Stimulated activated CD8-positive, alpha-beta memory T cell treated with anti-CD3 and anti-CD28 coated beads, Interleukin-12 subunit alpha, Interleukin-12 subunit beta, amount 100 ng/mL, for 1 hour (primary cell): ENCODE data around the gene FAM78B.

Experiments used
- DNase-seq: peaks from one replicate; pipeline ENCODE4 v3.0.0-alpha.2; 2020; ENCODE audit warnings: low read depth

FAM78B gene, protein sequence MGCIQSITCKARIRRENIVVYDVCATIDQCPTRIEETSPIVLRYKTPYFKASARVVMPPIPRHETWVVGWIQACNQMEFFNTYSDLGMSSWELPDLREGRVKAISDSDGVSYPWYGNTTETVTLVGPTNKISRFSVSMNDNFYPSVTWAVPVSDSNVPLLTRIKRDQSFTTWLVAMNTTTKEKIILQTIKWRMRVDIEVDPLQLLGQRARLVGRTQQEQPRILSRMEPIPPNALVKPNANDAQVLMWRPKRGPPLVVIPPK

DNA sequence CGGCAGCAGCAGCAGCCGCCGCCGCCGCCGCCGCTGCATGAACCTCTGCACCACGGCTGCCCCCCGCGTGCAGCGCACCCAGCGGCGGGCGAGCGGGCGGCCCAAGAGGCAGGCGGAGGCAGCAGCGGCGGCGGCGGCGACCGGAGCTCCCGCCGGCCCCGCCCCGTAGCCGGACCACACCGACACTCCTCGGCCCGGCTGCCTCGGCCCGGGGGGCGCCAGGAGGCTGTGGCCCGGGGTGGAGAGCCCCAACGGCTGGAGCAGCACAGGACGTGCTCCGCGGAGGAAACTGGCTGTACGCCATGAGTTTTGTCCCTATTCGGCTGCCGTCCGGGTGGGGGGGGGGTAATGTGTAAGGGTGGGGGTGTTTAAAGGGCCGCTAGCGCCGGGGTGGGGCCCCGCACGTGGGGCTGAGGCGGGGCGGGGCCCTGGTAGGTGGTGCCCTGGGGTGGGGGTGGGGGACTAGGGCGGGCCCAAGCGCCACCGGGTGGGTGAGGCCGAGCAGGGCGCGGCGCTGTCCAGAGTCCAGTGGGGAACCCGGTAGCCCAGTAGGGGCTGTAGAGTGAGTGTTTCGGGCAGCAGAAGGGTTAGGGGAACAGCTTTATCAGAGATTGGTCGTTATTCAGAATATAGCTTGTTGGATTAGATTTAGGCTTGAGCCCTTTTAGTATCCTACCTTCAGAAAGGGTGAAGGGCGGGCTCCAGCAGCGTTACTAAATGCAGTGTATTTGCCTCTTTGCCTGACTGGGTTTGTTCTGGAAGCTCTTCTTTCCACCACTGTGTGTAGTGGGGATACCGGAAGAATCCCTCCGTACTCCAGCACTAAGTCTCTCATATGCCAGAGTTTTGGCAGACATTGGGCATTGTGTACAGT is at the start of gene FAM78B:
FAM78B (minus strand) TSS at position 304 of the 874 bp plus-strand sequence. CDS start 753 bp downstream, outside the sequence.
- no peak for DNase-seq

DNA sequence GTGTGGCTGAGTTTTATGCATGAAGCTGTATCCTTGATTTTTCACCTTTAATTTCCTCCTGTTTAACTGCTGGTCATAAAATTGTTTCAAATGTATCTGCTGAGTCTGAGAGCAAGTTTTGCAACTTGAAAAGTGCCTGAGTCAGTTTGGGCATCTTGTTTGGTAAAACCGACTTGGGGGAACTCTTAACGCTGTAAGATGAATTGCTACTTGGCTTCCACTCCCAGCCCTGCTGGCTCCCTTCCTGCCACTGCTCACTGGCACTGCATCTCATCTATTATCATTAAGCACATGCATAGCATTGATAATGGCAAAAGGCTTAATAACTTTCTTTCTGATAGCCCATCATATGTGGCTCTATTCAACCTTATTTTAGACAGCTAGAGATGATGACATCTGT is 35.7 kb upstream of the FAM78B start:
- DNase-seq: no peak

DNA sequence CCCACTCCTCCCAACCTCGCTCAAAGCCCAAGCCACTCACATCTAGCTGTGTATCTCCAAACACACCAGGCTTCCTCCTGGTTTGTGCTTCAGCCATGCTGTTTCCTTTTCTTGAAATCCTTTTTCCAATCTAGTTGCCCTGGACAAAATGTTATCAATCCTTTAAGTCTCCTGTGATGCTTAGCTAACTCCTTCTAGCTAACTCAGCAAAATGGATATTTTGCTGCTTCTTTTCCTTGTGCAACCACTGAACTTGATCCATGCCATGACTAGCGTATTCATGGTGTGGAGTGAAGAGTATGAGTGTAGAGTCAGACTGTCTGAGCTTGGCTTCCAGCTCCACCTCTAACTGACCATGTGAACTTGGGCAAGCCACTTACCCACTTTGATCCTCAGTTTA is 33.9 kb upstream of the FAM78B start:
- DNase-seq: no peak

DNA sequence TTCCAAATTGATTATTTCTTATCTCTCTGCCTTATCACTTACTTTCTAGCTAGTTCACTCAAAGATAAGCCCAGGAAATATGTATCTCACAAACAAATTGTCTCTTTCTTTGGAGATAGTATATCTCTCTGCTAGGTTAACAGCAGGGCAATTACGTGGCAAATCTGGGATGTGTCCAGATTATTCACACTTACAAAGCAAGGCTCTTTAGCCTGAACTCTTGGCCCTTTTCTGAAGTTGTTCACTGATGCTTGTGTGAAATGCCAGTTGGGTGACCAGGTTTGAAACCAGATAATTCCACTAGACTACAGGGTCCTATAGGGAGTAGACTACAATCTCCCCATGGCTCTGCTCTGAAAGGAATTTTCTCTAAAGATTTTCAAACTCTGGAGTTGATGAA is 30.8 kb upstream of the FAM78B start:
- DNase-seq: no peak

DNA sequence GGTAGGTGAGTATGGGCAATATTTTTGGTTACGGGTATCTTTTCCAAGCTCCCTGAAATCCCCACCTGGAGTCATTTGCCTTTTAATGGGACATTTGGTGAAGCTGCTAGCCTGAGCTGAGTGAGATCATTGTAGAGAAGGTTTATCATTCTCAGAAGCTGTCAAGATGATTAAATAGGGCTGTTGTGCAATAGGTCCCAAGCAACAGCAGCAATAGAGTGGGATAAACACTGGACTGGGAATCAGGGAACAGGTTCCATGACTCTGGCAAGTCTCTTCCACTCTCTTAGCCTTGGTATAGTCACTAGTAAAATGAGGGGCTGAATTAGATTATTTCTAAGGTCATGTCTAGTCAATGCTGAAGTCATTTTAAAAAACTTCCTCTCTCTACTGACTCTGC is 30.3 kb upstream of the FAM78B start:
- no peak for DNase-seq

DNA sequence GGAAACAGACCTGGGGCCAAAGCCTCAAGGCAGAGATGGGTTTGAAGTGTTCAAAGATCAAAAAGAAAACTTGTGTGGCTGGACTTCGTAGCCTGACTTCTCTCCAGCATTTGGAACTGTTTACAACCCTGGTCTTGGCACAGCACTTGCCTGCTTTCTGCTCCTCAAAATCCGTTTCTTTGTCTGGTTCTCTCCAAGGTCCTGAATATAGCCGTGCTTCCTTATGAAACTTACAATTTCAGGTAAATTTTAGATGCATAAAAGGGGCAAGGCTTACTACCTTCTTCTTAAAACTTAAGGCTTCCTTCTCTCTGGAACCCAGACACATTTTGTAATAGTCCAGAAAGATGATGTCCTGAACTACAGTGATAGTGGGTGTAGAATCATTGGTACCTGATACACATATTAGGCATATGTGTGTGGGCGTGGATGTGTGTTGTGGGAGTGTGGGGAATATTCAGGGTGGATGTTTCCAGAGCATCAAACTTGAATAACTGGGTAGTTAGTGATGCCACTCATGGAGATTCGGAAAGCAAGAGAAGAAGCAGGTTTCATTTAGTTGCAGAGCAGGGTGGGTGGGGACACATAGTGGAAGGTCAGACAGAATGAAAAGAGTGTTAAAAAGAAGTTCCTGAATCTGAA is 26.4 kb upstream of the FAM78B start:
- no peak for DNase-seq

DNA sequence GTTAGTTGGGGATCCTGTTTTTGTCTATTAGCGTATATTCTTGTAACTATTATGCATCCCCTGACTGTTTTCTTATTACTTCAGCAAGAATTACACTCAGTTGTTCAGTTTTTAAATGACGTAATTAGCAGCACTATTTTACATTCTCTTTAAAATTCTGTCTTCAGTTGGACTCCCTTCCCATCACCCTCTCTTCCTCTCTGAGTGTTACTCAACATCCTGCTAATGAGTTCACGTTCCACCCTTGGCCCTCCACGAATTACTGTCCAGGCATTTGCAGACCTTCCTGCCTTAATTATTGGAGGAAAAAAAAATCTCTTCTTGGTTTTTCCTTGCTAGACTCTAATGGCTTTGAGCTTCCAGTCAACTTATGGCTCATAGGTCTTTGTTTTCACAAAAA is 23.6 kb upstream of the FAM78B start:
- no peak for DNase-seq

DNA sequence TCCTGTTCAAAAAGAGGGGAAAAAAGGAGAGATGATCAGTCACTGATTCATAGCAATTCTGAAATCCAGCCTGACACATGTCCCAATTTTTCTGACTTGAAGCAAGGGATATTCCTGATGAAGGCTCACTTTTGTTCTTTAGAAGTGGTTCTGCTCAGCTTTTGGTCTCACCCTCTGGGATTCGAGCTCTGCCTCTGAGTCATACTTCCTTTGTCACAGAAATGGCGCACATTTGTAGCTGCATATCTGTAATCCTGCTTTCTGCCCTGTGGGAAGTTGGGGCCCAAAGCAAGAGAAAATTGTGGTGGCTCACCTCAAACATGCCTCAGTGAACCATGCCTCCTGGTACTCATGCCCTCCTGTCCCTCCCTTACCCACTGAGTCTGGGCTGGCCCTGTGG is 22.3 kb upstream of the FAM78B start:
- DNase-seq: no peak

DNA sequence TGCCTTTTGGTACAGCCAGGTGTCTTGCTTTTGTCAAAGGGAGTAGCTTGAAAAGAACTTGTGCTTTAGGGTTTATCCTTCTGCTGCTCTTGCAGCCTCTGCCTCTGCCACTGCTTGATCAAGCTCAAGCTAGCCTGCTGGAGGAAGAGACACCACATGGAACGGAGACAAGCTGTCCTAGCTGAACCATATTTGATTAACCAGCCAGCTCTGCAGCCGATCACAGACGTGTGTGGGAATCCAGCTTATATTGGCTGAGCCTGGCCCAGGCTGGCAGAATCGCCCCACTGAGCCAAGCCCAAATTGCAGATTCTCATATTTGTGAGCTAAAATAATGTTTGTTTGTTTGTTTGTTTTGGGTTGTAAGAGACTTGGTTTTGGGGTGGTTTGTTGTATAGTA is 18.7 kb upstream of the FAM78B start:
- DNase-seq: no peak

DNA sequence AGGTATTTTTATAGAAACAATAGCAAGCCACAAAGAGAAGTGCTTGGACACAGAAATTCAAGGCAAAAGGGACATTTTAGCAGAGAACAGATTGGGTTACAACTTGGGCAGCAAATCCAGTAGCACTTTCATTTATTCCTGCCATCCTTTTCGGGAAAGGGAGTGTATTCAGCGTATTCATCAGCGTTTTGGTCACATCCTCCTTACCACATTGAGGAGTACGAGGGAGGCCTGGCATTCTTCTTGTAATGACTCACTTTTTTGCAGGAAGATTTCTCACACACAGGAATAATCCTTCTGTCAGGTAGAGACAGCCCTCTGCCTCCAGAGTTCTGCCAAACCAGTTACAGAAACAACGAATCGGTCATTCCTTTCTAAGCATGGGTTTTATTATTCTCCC is 18.1 kb upstream of the FAM78B start:
- DNase-seq: no peak

DNA sequence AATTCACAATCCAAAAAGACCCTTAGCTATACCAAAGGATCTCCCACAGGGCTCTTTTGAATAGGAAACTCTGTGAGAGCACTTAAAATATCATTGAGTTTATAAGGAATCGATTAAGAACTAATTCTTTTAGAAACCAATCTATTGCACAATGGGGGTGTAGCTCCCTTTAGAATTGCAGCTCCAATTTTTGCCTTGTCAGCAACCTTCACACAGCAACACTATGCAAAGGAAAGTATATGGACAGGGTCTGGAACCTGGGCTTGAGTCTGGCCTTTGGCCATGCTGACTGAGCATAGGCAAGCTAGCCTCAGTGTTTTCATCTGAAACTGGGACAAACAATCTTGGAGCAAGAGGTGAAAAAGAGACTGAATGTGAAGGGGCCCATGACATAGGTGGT is 17.2 kb upstream of the FAM78B start:
- no peak for DNase-seq

DNA sequence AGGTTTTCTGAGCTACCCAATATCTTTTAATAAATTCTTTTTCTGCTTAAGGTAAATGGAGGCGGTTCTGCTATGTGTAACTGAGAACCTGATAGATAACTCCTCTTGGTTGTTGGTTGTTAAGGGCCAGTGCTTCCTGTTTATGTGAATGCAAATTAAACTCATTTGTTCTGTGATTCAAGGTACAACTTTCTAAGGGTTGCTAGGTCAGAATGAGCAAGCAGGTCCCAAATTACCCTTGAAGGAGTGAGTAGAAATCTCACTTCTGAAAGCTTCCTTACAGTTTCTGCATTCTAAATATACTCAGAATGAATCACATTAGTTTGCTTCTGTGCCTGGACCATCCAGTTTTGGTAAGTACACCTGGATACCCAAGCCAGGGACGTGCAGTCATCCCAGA is 15.5 kb upstream of the FAM78B start:
- DNase-seq: no peak

DNA sequence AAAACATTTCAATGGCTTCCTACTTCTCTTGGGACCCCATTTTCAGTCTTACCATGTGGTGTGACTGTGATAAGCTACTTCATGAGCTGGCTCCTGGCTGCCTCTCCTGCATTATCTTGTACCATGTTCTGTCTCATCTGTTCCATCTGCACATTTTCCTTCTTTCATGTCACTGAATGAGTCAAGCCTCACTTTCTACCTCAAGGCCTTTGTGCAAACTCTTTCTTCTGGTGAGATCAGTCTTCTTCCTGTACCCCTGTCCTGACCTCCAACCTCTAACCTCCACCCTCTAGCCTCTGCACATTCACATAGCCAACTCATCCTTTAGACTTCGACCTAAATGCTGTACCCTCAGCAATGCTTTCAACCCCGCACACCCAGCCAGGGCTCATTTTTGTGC is 9.6 kb upstream of the FAM78B start:
- DNase-seq: no peak

DNA sequence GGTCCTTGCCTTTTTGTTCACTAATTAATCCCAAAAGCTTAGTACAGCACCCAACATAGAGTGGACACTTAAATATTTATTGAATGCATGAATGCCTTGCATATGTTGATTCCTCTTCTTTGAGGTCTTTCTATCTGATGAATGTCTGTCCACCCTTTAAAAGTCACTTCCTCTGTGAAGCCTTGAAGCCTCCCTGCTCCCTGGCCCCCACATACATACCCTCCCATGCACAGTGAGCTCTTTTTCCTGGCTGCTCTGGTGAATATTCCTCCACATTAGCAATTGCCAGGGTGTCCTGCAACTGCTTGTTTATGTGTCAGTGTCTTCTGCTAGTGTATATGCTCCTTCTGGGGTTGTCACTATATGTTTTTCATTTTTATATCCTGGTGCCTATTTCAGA is 8.2 kb upstream of the FAM78B start:
- no peak for DNase-seq

DNA sequence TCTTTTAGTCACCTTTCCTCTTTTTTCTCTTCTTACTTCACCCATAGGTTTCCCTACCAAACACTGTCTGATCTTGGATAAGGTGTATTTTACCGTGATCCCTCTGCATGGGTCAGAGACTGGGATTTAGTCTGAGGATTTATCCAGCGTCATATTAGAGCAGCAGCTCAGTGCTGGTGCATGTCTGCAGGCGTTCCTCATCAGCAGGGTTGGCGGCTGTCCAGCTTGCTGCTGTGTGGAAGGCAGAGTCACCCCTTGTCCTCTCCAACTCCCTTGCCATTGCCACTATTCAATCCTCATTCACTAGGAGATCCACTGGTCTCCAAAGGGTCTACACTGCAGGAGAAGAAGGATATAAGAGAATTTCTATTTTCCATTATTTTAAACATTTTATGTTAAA is 7.3 kb upstream of the FAM78B start:
- no peak for DNase-seq

DNA sequence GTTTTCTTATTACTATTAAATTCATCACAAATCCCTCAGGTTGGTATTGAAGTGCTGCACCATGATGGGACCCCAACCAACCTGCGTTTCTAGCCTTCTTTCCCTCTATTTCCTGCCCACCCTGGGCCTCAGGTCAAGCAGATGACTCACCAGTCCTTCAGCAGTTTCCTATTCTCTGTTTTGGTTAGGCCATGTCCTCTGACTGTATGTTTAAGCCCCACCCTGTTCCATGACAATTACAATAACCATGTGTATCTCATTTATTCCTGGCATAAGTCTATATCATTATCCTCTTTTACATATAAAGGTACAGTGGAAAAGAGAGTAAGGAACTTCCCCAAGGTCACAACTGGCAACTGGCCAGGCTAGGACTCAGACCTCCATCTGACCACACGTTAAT is 5.3 kb upstream of the FAM78B start:
- no peak for DNase-seq

DNA sequence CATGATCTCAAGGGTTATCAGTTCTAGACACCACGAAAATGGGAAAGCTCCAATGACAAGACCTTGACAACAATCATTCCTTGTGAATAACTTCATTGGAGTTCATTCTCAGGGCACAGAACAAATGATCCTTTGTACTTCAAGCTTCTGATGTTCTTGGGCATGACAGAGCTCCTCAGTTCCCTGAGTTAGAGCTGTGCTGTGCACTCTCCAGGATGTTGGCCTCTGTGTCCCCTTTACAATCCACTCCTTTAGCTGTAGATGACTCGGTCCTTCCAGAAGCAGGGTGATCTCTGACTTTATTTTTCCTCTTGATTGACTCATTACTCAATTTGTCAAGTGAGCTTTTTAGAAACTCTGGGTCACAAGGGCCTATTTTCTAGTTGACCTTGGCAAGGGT is 3.9 kb upstream of the FAM78B start:
- no peak for DNase-seq

DNA sequence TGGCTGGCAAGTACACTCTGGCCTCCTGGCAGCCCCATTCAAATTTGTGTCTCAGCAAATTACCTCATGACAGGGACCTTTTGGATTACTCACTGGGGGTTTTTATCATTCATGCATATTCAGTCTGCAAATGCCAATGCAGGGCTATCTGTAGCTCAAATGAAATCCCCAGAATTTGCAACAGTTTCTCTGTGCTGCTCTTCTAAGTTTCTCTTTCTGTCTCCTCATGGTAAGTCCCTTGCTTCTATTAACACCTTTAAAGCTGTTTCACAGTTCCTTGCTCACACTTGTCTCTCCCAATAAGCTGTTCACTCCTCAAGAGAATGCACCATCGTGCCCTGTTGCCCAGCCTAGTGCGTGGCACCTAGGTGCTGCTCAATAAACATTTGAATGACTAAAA is 3.3 kb upstream of the FAM78B start:
- no peak for DNase-seq

DNA sequence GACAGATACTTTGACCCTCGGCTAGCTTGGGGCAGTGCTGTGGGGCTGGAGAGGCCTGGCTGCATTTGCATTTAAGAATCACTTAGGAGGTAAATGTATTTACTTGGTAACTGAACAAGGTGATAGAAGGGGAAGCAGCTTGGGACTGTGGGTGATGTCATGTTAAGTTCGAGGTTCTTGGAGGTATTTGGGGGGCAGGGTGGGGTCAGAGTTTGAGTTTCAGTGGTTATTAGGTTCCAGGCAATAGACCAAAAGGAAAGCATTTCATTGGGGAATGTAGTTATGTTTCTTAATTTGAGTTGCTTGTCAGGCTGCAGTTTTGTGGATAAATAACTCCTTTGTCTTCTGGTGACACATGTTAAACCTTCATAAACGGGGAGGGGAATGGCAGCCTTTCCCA is 2.4 kb upstream of the FAM78B start:
- no peak for DNase-seq

DNA sequence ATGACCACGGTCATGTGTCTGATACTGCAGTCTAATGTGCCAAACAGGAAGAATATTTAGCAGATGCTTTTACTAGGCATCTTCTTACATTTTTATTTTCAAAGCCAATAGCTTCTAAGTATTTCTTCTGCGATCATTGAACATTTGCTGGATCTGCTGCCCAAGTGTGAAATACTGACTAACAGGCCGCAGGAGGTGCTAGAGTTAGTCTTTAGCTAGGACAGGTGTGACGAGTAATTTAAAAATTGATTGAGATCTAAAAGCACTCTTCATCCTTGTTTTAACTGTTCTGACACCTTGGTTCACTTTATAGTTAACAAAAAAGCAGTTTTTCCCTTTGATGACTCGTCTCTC is 748 bp upstream of the FAM78B start:
- no peak for DNase-seq

DNA sequence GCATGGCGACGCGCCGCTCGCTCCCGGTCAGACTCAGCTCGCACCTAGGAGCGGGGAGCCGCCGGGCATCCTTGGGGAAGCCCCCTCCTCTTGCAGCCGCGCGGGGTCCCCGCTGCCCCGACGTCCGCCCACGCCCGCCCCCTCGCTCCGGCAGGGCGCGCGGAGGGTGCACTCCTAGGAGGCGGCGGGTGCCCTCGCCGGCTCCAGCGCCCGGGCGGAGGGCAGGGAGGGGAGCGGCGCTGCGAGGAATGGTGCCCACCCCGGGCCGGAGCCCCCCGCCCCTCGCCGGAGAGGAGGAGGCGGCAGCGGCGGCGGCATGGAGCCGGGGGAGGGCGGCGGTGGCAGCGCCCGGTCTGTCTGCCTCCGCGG is 488 bp downstream of the FAM78B start:
- DNase-seq: no peak

DNA sequence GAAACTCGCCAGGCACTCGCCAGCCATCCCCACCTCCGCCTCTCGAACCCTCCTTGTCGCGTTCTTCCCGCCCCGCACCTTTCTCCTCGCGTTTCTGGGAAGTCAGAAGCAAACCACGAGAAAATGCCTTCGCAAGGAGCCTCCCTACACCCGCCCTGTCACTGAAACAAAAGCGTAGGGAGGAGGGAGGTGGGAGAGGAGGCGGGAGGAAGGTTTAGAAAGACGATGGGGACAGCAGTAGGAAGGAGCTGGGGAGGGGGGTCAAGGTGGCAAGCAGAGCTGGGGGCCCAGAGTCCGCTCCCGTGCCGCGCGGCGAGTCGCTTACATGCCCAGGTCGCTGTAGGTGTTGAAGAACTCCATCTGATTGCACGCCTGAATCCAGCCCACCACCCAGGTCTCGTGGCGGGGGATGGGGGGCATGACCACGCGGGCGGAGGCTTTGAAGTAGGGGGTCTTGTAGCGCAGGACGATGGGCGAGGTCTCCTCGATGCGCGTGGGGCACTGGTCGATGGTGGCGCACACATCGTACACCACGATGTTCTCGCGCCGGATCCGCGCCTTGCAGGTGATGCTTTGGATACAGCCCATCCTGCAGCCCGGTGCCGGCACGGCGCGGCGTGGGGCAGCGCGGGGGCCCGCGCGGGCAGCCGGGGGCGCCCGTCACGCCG is 1.0 kb downstream of the FAM78B start:
- DNase-seq: no peak
